Ovary (tissue), 9 donors: ENCODE results near the gene CRY2. TPM values are rescaled to one million over a fixed set of nuclear protein-coding genes. Genes with fewer than 3 reads are reported as not detected.
"Not testable (repeated sequence)": the region's sequence is repeated elsewhere in the genome, so short reads cannot be mapped to it uniquely, and the experiment has no call there.

ENCODE experiments used
- DNase-seq, 5 donors: peaks; one replicate each; pipeline ENCODE4 v3.0.0-alpha.2; 2019 to 2020
- H3K27ac ChIP-seq, 2 donors: fragments of 200-600 bp; one replicate each; pipeline versions ENCODE4 v1.5.1 to v1.8.0; 2019 to 2022
- H3K27me3 ChIP-seq: fragments of 200-600 bp; one replicate; pipeline ENCODE4 v1.8.0; 2022
- H3K36me3 ChIP-seq: fragments of 200-600 bp; sonication (generic); one replicate; pipeline ENCODE4 v1.5.1; 2019
- H3K4me1 ChIP-seq: one replicate; pipeline ENCODE4 v1.8.1; 2013; ENCODE audit warnings: mild to moderate bottlenecking, moderate library complexity; ENCODE audit not compliant: insufficient read depth
- H3K4me3 ChIP-seq: fragments of 200-600 bp; sonication (generic); one replicate; pipeline ENCODE4 v1.5.1; 2017
- H3K9me3 ChIP-seq, 2 donors: fragments of 200-600 bp in 1 of 2; sonication (generic) in 1 of 2; one replicate each; pipeline versions ENCODE4 v1.5.1 to v1.8.1; 2013 to 2019; ENCODE audit warnings: mild to moderate bottlenecking in 1 of 2, moderate library complexity in 1 of 2
- CTCF ChIP-seq, 3 donors: fragments of 450-650 bp in 2 of 3; fragments of 200-600 bp in 1 of 3; IDR thresholded peaks; one replicate each; pipeline versions ENCODE4 v1.5.1 to v1.8.0; 2016 to 2022; ENCODE audit warnings: antibody characterized with exemption in 3 of 3, mild to moderate bottlenecking in 1 of 3
- EP300 ChIP-seq: sonication (generic); formaldehyde crosslinking; IDR thresholded peaks from one replicate; pipeline ENCODE4 v1.6.1; 2017; ENCODE audit warnings: antibody characterized with exemption
- POLR2A ChIP-seq: fragments of 450-650 bp; IDR thresholded peaks from one replicate; pipeline ENCODE4 v1.6.1; 2017; ENCODE audit warnings: antibody characterized with exemption, mild to moderate bottlenecking, moderate library complexity
- WGBS, 3 donors: extraction: QIAGEN DNeasy Blood & Tissue Kit in 1 of 3; methylation state at CpG; one replicate each; pipeline versions ENCODE4 v1.1.5 to v1.1.7; 2013 to 2017; 5-methylcytosine and 5-hydroxymethylcytosine counted together
- intact Hi-C, 4 donors: fragments of 100-400 bp; cut with DNase I; formaldehyde crosslinking; loops; one replicate each; pipeline versions ENCODE4 v1.11.0 to v1.15.1; 2022 to 2023
- polyA plus RNA-seq, 2 donors: library from polyadenylated mRNA; stranded (reverse); fragments of 200-250 nt in 1 of 2; fragments of 350-450 nt in 1 of 2; fragmentation: Illumina TruSeq in 1 of 2; extraction: RNeasy Lipid Tissue Mini Kit (QIAGEN cat#74804) in 1 of 2; gene quantifications; one replicate each; pipeline ENCODE4 v1.2.3, GENCODE V29; 2013 to 2014
- total RNA-seq, 7 donors: library from RNA; depleted of rRNA in 2 of 7; stranded (reverse); fragments of >200 nt in 2 of 7; fragmentation: NEBNext Ultra II Directional in 3 of 7; extraction: Animal tissue kit (Norgen Biotek cat#: 25700) in 3 of 7; gene quantifications; one replicate each; pipeline versions ENCODE4 v1.1.0 to v1.2.4, GENCODE V29; 2016 to 2023
- donor health status: DM: no; HTN: no; CAD: no; lungs with moderate emphysema.
- donor health status: DM: no; HTN: no; CAD: no.
- donor health status: Bipolar disorder and iron deficiency.
- donor health status: DM: yes; HTN: yes; CAD: no.
- donor health status: DM: no; HTN: no; CAD: no.
- donor health status: DM: yes; HTN: yes; CAD: no.

CRY2 gene
- total and polyA plus RNA-seq, 9 donors, result 37.2 to 94.2 (median 51.9) TPM

- TF ChIP-seq EP300 (no peak), CTCF (IDR thresholded peaks at IDR 0.05) (no peak), POLR2A (no peak)
- no peak overlapping the region for H3K27ac ChIP-seq
- no peak for DNase-seq
- intact Hi-C loops, result no loop called here
- H3K4me1 ChIP-seq, result peaks cover 3% of the 10 kb centered on the region
- no peaks in the 10 kb centered on the region for H3K27me3 ChIP-seq
- H3K36me3 ChIP-seq, result no peaks in the 10 kb centered on the region
- no peak overlapping the region for H3K4me3 ChIP-seq
- H3K9me3 ChIP-seq, result no peaks in the 10 kb centered on the region
- WGBS, 3 donors, result 92 to 95% (median 93%) methylated on average over 2 of the region's 2 CpGs
These were observed 16.7 kb upstream of the CRY2 start for GRCh38 chr11:45830596-45830995.

- H3K4me3 ChIP-seq, result no peak overlapping the region
- no peaks in the 10 kb centered on the region for H3K36me3 ChIP-seq
- DNase-seq, result no peak
- H3K4me1 ChIP-seq, result peaks cover 3% of the 10 kb centered on the region
- H3K9me3 ChIP-seq, result no peaks in the 10 kb centered on the region
- no peaks in the 10 kb centered on the region for H3K27me3 ChIP-seq
- 63 to 66% (median 63%) methylated on average over 9 of the region's 9 CpGs for WGBS, 3 donors
- no peak for TF ChIP-seq EP300
- intact Hi-C loops, result no loop called here
- H3K27ac ChIP-seq, result no peak overlapping the region
These were observed 14.3 kb upstream of the CRY2 start for GRCh38 chr11:45832811-45833441.

GRCh38 chr11:45833761-45834160 is 13.5 kb upstream of the CRY2 start:
- Histone ChIP-seq H3K27ac (no peak overlapping the region), H3K4me3 (no peak overlapping the region), H3K4me1 (peaks cover 3% of the 10 kb centered on the region), H3K27me3 (no peaks in the 10 kb centered on the region), H3K9me3 (no peaks in the 10 kb centered on the region), H3K36me3 (no peaks in the 10 kb centered on the region)
- TF ChIP-seq CTCF (IDR thresholded peaks at IDR 0.05) (no peak), EP300 (no peak), POLR2A (no peak)
- DNase-seq, result no peak
- intact Hi-C loops, result no loop called here
- 71 to 84% (median 72%) methylated on average over 3 of the region's 3 CpGs for WGBS, 3 donors

GRCh38 chr11:45834298-45834756 is 12.9 kb upstream of the CRY2 start:
- TF ChIP-seq EP300 (no peak), POLR2A (no peak), CTCF (IDR thresholded peaks at IDR 0.05) (no peak)
- Histone ChIP-seq H3K4me3 (no peak overlapping the region), H3K36me3 (no peaks in the 10 kb centered on the region), H3K27ac (no peak overlapping the region), H3K27me3 (no peaks in the 10 kb centered on the region), H3K4me1 (peaks cover 3% of the 10 kb centered on the region), H3K9me3 (no peaks in the 10 kb centered on the region)
- intact Hi-C loops, result no loop called here
- 57 to 72% (median 61%) methylated on average over 4 of the region's 4 CpGs for WGBS, 3 donors
- DNase-seq, result no peak

GRCh38 chr11:45839204-45839603 is 8.1 kb upstream of the CRY2 start:
- no peak overlapping the region for H3K4me3 ChIP-seq
- no peaks in the 10 kb centered on the region for H3K9me3 ChIP-seq
- no peak for DNase-seq
- no peaks in the 10 kb centered on the region for H3K27me3 ChIP-seq
- H3K4me1 ChIP-seq, result peaks cover 2% of the 10 kb centered on the region
- 85 to 91% (median 87%) methylated on average over 6 of the region's 6 CpGs for WGBS, 3 donors
- H3K27ac ChIP-seq, result no peak overlapping the region
- intact Hi-C loops, result no loop called here
- H3K36me3 ChIP-seq, result no peaks in the 10 kb centered on the region
- TF ChIP-seq CTCF (IDR thresholded peaks at IDR 0.05), result no peak
- TF ChIP-seq EP300, result no peak
- no peak for TF ChIP-seq POLR2A

GRCh38 chr11:45840251-45840650 is 7.0 kb upstream of the CRY2 start:
- H3K9me3 ChIP-seq, H3K27me3 ChIP-seq, H3K4me1 ChIP-seq, H3K36me3 ChIP-seq, H3K4me3 ChIP-seq, DNase-seq, intact Hi-C loops, H3K27ac ChIP-seq: not testable (repeated sequence)
- 86 to 87% (median 86%) methylated on average over 13 of the region's 13 CpGs for WGBS, 3 donors
